GM20431 (cell line): ENCODE data around the gene ARSB.

Source experiments
- in situ Hi-C: fragments of 300-500 bp; cut with MseI, MboI; formaldehyde crosslinking; loops from one replicate; pipeline ENCODE4 v1.15.0; 2020; ENCODE audit warnings: low sequenced_read_pairs; ENCODE audit not compliant: unreplicated experiment

The ARSB gene

GRCh38 chr5:78985116-78985724, at the start of gene ARSB:
ARSB (minus strand) TSS chr5:78985310; CDS start chr5:78985248, 62 bp downstream.
- in situ Hi-C loops, result no loop called here

- in situ Hi-C loops, result no loop called here
Measured at GRCh38 chr5:79032782-79033181, 47.7 kb upstream of the ARSB start.

DNA sequence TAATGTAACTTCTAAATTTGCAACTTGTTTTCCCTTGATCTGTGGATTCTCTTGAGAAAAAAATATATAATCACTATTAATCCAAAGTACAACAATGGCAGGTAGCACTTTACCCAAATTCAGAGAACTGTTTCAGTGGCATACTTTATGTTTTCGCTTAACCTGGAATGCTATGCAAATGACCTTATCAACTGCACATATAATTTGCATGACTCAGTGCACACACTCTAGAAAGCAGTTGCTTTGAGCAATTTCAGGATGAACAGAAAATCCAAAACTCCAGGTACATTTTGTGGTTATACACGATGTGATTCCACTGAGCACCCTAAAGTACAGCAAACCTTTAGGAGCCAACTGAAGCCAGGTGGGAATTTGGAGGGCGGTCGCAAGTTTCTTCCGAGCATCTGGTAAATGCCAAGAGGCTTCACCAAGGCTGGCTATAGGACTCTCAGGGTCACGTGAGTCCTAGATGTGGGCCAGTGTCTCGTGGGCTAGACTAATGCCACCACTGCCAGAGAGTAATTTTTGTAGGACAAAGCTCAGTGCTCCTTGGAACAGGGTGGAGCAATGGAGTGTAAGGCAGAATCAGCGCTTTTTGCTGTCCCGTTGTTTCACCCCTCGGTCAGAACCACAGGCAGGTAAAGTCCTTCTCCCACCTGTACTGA, 47.1 kb upstream of the ARSB start:
- in situ Hi-C loops, result no loop called here

DNA sequence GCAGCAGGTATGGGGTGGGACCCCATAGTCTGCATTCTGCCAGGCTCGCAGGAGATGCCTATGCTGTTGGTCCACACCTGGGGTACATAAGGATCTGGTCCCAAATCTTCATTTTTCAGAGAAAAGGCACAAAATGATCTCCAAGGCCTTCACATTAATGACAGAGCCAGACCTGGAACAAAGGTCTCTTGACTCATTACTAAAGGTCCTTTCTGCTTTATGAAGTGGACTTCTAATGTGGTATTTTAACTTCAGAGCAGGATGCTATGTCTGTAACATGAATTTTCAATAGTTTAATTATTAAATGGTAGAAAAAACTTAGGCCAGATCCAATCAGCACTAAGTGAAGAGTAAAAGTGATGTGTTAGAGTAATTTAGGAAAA, 46.4 kb upstream of the ARSB start:
- in situ Hi-C loops, result no loop called here

DNA sequence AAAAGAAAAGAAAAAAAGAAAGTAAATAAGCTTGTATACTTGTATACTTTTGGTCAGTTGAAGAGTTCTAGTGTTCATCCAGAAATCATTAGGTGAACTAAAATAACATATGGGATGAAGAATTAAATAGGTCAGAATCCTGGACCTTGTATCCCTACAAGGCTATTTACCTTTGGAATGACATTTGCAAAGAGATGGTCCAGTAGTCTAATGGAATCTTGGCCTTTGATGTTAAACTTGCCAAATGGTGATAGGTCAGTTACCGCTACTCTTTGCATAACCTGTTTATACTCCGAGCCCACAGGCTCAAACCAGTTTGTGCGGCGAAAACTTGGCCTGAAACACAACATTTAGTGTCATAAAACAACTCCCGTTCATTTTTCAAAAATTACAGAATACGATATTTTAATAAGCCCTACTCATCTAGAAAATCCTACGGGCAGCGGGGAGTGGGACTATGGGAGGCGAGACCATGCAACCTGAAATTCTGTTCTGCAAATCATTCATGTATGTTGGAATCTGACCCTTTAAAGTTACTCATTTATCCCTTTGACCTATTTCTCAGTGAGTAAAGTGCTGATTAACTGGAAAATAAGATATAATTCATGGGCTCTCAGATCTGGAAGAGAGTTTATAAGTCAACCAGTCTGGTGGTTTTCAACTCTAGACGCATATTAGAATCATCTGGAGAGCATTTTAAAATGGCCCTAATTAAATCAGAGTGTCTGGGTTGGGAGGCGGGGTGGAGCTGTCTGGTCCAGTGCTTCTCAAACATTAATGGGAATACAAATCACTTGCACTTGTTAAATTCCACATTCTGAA, 45.8 kb upstream of the ARSB start:
- in situ Hi-C loops, result no loop called here

- in situ Hi-C loops, result loop anchor here (10.0 kb wide), 1 partner anchor 100 kb away; no protein-coding TSS in a partner anchor
Measured at GRCh38 chr5:79025054-79025472, 40.0 kb upstream of the ARSB start.

DNA sequence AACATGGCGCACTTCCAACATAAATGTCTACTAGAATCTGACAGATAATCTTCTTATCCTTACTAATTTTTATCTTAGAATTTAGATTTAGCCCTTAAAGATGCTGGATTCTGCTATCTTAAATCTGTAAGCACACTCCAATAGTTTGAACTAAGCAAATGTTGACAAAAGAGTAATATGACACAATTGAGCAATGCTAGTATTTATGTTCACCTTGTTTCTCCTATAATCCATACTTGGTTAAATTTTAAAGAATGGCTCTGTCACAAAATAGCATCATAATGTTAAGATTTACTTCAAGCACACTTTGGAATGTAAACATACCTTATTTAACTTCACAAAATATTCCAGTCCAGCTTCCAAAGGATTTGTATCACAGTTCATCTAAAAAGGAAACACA, 38.8 kb upstream of the ARSB start:
- in situ Hi-C loops, result loop anchor here (10.0 to 25.0 kb wide), 2 partner anchors 101 to 438 kb away; no protein-coding TSS in a partner anchor

- in situ Hi-C loops, result loop anchor here (10.0 to 25.0 kb wide), 2 partner anchors 101 to 439 kb away; no protein-coding TSS in a partner anchor
Measured at GRCh38 chr5:79023348-79023747, 38.2 kb upstream of the ARSB start.

DNA sequence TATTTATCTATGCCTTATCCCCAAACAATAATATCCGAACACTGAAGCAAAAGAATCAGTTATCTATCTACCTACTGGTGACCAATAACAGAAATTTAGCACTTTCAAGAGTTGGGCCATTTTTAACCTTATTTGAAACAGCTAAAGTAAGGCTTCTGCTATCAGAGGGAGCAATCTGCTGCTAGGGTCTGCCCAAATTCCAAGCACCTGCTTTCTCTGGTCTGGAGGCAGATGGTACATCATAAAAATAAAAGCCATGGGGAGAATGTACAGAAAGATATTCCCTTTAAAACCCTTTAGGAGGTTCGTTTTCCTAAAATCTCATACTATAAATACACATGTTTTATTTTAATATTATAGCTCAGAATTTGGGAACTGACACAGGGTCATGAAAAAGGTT, 37.7 kb upstream of the ARSB start:
- in situ Hi-C loops, result loop anchor here (10.0 to 25.0 kb wide), 2 partner anchors 102 to 440 kb away; no protein-coding TSS in a partner anchor

DNA sequence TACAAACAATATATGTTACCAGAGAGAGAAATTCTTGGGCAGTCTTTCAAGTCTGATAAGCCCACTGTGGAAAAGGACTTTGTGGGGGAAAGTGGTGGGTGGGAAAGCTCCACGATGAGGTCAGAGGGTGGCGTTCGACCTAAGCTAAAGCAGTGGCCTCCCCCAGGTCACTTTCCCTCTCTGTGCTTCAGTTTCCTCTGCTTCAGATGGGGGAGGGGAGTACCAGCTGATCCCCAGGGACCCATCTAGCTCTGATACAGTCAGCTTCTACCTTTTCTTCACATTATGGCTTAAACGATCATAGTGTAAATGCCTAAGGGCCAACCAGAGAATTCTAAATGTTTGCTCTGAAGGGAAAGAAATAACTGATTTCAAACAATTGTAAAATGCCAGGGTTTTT, 36.6 kb upstream of the ARSB start:
- in situ Hi-C loops, result loop anchor here (10.0 to 25.0 kb wide), 2 partner anchors 103 to 441 kb away; no protein-coding TSS in a partner anchor

- in situ Hi-C loops, result loop anchor here (10.0 to 25.0 kb wide), 2 partner anchors 104 to 441 kb away; no protein-coding TSS in a partner anchor
Measured at GRCh38 chr5:79020861-79021561, 35.9 kb upstream of the ARSB start.

DNA sequence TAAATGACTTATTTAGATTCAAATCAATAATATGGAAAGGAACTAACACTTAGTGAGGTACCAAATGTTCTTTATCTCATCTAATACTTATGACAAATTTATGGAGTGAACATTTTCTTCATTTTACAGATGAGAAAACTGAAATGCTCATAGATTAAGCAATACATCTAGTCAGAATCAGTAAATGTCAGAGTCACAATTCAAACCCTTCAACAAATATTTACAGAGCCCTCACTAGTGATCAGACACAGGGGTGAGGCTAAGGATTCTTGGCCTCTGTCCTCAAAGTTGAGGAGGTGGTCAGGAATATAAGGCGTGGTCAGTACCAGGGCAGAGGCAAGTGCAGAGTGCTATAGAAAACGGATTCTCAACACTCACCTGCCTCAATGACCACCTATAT, 29.5 kb upstream of the ARSB start:
- in situ Hi-C loops, result loop anchor here (25.0 kb wide), 1 partner anchor 448 kb away; no protein-coding TSS in a partner anchor

GRCh38 chr5:79011869-79012268, 26.8 kb upstream of the ARSB start:
- in situ Hi-C loops, result loop anchor here (25.0 kb wide), 1 partner anchor 450 kb away; no protein-coding TSS in a partner anchor

GRCh38 chr5:79011219-79011836, 26.2 kb upstream of the ARSB start:
- in situ Hi-C loops, result loop anchor here (25.0 kb wide), 1 partner anchor 451 kb away; no protein-coding TSS in a partner anchor

GRCh38 chr5:79008362-79008761, 23.3 kb upstream of the ARSB start:
- in situ Hi-C loops, result loop anchor here (25.0 kb wide), 1 partner anchor 454 kb away; no protein-coding TSS in a partner anchor

GRCh38 chr5:79007872-79008271, 22.8 kb upstream of the ARSB start:
- in situ Hi-C loops, result loop anchor here (25.0 kb wide), 1 partner anchor 454 kb away; no protein-coding TSS in a partner anchor

- in situ Hi-C loops, result loop anchor here (25.0 kb wide), 1 partner anchor 456 kb away; no protein-coding TSS in a partner anchor
Measured at GRCh38 chr5:79005936-79006631, 21.0 kb upstream of the ARSB start.

DNA sequence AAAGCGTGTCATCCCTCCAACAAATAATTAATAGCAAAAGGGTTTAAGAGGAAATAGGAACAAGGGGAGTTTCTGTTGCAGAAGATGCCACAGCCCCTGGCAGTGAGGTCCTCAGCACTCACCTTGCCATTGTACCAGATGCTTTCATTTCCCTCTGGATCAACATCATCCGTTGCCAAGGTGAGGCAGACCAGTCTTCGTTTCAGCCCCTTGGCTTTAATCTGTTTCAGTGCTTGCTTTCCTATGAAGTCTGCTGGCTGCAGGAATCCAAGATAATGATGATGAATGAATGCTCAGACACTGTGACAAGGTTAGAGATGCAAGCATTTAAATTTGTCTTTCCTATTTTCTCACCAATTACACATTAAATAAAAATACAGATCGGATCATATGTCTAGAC, 20.0 kb upstream of the ARSB start:
- in situ Hi-C loops, result loop anchor here (25.0 kb wide), 1 partner anchor 457 kb away; no protein-coding TSS in a partner anchor
